GM19395 (cell line): Measurements from ENCODE around the gene NANOS2.

Source experiments
- ATAC-seq: cut with Tn5 transposase; IDR thresholded peaks from one replicate; pipeline ENCODE4 v1.9.1; 2021; ENCODE audit warnings: mild to moderate bottlenecking, moderate library complexity; ENCODE audit not compliant: unreplicated experiment

NANOS2 gene

DNA sequence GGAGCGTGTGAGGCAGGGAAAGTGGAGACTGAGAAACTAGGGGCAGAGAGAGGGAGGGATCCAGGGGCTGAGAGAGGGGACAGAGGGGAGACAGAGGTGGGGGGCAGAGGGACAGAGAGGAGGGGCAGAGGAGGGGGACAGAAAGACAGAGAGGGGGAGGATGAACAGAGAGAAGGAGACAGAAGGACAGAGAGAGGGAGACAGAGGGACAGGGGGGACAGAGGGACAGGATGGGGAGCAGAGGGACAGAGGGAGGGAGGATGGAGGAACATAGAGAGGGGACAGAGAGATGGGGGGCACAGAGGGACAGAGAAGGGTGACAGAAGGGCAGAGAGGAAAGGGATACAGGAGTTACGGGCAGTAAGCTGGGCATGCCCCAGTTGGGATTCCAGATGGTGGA, 14.7 kb upstream of the NANOS2 start:
- ATAC-seq = no peak

DNA sequence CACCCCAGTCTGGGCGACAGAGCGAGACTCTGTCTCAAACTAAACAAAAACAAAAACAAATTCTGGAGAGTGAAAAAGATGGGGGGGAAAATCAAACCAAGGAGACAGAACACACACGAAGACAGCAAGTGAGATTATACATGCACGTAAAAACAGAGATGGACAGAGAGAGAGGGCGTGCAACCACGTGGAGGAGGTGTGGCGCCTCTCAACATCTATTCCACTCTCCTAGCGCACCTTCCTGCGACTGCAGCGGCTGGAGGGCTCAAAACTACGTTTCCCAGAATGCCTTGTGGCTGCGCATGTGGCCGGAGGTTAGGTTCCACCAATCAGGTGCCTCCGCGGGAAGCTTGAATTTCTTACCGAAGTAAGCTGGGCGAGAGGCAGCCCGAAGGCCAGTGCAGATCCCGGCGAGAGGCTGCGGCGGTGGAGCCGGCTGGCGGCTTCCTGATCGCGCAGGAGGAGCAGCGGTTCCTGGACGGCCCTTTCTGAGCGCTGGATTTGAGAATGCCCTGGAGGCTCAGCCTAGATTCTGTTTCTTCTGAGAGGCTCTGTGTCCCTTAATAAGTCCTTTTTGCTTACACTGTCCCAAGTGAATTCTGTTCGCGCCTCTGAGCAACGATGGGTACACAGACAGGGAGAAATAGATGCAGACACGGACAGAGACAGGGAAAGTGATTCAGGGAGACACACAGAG, 13.1 kb upstream of the NANOS2 start:
- ATAC-seq = peak; percentile 71

DNA sequence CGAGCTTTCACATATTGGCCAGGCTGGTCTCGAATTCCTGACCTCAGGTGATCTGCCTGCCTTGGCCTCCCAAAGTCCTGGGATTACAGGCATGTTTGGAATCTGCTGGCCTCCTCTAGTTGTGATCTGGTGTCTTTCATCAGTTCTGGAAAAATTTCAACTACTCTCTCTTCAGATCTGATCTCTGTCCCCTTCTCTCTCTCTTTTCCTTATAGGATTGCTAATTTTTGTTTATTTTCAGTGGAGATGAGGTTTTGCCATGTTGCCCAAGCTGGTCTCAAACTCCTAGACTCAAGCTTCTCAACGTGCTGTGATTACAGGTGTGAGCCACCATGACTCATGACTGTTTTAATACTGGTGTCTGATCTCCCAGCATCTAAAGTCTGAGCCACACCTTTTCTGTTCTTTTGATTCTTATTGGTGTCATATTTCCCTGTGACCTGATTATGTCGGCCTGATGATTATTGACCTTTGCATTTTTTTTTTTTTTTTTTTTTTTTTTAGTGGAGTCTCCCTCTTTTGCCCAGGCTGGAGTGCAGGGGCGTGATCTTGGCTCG, 10.4 kb upstream of the NANOS2 start:
- no peak for ATAC-seq

DNA sequence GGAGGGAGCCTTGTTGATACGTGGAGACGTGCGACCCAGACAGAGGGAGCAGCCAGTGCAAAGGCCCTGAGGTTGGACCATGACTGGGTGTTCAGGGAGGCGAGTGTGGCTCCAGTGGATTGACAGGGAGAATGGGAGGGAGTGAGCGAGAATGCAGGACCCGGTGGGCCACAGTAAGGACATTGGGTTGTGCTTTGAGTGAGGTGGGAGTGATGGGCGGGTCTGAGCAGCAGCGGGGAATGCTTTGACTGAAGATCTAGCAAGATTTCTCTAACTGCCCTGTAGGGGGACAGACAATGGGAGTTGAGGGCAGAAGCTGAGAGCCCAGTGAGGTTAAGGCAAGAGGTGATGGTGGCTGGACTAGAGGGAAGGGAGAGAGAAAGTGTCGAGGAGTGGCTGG, 7.7 kb upstream of the NANOS2 start:
- ATAC-seq = no peak

DNA sequence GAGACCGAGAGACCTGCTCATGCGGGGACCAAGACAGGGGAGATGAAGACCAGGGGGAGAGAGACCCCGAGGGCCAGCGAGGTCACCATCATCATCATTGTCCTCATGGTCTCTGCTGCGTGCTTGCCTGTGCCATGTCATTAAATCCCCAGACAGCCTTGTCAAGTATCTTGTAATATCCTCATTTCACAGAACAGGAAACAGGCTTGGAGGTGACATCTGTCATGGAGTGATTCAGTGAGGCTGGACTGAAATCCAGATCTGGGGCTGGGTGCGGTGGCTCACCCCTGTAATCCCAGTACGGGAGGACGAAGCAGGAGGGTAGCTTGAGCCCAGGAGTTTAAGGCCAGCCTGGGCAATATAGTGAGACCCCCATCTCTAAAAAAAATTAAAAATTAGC, 5.9 kb upstream of the NANOS2 start:
- ATAC-seq = no peak

DNA sequence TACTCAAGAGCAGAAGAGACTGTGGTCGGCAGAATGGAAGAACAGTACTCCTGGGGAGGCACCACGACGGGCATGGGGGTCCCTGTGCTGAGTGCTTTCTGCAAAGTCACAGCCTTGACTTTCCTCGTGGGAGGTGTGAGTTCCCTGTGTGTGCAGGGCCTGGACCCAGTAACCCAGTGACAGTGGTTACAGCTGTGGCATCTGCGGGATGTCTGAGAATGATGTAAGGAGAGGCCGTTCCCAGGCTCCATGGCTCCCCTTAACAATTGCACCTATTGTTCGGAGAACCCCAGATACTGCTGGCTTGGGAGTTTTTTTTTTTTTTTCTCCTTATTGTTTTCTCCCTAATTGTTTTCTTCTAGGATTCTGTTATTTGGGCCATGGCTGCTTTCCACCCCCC, 5.1 kb upstream of the NANOS2 start:
- no peak for ATAC-seq

DNA sequence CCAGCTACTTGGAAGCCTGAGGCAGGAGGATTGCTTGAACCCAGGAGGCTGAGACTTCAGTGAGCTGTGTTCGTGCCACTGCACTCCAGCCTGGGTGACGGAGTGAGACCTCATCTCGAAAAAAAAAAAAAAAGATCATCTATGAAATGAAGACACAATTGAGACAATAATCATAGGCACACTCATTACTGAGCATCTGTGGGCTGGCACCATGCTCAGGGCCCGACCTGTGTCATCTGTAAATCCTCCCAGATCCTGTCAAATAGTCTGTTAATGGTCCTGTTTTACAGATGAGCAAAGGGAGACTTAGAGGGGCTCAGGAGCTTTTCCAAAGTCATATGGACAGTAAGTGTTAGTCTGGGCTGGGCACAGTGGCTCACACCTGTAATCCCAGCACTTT, 4.1 kb upstream of the NANOS2 start:
- no peak for ATAC-seq

DNA sequence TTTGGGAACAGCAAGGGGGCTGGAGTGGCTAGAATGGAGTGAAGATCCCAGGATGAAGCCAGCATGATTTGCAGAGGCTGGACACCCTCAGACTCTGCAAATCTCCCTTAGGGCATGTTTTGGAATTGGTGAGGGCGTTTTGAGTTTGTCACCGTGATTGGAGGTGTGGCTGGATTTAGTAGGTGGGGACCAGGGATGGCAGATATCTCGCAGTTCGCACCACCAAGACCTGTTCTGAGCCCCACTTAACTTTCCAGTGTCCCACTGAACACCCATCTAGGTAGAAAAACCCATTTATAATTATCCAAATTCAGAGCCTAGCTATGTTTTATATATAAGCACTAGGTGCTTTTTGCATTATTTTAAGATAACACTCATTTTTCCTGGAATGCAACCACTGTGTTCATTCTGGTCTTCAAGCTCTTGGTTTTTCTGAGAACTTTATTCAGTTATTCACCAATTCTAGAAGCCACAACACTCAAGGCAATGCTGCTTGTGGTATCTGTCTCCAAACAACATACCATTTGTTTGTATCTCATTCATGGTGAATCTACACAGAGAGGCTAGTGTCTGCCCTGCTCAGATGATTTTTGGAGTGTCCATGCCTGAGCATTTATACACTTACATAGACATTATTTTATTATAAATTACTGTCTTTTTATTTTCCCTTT, 3.0 kb upstream of the NANOS2 start:
- no peak for ATAC-seq

DNA sequence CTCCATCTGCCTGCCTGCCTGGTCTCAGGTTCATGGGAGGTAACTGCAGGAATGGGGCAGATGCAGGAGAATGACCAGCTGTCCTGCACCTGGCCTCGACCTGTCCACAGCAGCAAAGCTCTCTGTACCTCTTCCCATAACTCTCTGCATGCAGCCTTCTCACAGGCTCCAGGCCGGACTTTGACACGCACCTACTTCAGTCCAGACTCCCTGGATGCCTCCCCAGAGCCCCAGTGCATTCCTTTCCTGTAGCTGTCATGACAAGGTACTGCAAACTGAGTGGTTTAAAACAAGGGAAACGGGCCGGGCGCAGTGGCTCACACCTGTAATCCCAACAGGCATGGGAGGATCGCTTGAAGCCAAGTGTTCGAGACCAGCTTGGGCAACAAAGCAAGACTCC, 3.3 kb downstream of the NANOS2 start:
- no peak for ATAC-seq

DNA sequence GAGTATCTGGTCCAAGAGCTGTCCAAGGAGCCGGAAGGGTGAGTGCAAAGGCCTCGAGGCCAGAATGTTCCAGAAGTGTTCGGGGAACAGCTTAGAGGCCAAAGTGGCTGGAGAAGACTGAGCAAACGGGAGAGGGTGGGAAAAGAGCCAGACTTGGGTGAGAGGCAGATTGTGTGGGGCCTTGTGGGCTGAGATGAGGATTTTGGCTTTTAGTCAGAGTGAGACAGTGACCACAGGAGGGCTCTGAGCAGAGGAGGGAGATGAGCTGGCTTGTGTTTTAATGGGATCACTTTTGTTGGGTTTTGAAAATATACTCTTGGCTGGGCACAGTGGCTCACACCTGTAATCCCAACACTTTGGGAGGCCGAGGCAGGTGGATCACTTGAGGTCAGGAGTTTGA, 5.6 kb downstream of the NANOS2 start:
- no peak for ATAC-seq

DNA sequence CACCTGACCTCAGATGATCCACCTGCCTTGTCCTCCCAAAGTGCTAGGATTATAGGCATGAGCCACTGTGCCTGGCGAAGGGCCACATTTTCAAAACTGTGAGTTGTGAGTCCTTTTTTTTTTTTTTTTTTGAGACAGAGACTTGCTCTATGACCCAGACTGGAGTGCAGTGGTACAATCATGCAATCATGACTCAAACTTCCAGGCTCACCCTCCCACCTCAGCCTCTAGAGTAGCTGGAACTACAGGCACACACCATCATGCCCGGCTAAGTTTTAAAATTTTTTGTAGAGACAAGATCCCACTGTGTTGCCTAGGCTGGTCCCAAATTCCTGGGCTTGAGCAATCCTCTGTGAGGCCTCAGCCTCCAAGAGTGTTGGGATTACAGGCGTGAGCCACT, 8.4 kb downstream of the NANOS2 start:
- ATAC-seq = no peak

DNA sequence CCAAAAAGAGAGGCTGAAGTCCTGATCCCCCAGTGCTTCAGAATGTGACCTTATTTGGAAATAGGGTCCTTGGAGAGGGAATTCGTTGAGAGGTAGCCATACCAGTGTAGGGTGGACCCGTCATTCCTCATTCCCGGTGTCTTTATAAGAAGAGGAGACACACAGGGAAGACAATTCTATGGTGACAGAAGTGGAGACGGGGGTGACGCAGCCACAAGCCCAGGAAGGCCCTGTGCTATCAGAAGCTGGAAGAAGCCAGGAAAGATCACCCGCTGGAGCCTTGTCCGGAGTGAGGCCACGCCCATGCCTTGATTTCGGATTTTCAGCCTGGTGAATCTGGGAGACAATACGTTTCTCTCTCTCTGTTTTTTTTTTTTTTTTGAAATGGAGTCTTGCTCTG, 9.6 kb downstream of the NANOS2 start:
- ATAC-seq = no peak

DNA sequence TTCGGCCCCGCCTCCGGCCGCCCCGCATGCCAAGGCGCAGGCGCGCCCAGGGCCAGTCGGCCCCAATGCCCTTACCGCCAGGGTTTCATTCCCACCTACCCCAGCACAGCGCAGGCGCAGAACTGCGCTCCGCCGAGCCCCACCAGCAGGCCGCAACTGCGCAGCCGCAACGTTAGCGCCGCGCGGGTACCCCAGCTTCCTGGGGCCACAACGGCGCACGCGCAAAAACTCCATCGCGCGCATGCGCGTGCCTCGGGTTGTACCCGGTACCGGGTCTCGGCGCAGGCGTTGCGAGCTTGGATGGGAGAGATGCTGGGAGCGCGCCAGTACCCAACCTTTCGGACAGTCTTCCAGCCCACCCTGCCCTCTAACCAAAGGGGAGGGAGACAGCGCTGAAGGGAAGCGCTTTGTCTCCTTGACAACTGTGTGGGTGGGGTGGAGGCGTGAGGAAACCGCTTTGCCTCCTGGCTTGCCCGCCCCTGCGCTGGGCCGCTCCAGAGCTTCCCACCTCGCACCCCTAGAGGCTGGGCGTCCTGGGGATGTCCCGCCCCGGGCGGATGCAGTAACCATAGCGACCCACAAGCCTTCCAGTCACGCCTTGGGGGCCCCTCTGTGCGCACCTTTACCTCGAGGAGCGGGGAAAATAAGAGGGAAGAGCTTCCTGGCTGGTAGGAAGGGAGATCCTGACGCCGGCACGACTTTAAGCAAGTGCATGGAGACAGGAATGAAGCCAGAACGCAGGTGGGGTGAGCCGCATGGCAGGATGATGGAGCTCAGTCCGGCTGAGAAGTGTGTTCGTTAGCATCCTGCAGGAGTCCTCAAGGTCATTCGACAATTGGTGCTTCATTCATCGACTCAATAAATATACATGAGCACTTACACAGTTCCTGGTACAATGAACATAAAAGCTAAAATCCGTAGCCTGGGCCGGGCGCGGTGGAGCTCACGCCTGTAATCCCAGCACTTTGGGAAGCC, 11.6 kb downstream of the NANOS2 start:
- peak; percentile 84 for ATAC-seq

DNA sequence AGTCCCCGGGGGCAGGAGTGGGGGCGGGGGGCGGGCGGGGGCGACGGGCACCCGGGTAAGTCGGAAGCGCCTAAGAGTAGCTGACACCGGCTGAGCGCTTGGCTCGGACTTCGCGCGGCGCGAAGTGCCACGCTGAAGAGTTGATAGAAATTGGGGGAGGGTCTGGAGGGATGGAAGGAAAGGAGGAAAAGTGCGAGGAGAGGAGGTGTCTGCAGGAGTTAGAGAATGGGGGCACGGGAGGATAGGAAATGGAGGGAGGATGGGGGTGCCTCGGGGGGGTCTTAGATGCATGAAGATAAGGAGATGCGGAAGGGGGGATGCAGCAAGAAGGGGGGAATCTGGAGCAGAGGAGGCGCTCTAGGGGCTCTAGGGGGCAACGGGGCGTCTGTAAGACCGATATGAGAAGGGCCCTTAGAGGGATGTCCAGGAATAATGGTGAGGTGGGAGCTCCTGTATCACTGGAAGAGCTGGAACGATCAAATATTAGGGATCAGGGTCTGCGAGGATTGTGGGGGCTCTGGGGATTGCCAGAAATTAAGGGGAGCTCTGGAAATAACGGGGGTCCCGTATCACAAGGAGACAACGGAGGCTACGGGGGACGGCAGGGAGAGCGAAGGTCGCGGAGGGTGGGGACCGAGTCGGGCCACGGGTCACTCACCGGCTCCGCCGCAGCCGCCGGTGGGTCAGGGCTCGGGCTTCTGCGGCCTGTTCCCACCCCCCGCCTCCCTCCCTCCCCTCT, 12.5 kb downstream of the NANOS2 start, which contains the start of gene MYPOP:
TSS of gene MYPOP (minus strand) at position 702 of the 739 bp plus-strand sequence. CDS start 840 bp downstream, outside the sequence.
- ATAC-seq = no peak

DNA sequence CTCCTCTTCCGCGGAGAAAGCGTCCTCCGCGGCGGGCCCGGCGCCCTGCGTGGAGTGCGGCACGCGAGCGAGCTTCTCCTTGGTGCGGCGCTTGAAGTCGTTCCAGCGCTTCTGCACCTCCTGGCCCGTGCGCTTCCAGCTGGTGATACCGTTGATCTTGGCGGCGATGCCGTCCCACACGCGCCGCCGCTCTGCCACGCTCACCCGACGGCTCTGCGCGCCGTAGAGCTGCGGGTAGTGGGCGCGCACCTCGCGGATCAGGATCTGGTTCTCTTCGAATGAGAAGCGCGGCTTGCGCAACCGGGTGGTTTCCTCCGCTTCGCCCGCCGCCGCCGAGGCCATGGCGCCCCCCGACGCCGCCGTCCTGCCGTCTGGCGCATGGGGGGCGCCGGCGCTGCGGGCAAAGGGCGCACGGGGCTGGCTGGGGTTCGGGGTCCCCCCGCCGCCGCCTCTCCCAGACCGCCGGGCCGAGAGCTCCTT, 13.1 kb downstream of the NANOS2 start:
- no peak for ATAC-seq

DNA sequence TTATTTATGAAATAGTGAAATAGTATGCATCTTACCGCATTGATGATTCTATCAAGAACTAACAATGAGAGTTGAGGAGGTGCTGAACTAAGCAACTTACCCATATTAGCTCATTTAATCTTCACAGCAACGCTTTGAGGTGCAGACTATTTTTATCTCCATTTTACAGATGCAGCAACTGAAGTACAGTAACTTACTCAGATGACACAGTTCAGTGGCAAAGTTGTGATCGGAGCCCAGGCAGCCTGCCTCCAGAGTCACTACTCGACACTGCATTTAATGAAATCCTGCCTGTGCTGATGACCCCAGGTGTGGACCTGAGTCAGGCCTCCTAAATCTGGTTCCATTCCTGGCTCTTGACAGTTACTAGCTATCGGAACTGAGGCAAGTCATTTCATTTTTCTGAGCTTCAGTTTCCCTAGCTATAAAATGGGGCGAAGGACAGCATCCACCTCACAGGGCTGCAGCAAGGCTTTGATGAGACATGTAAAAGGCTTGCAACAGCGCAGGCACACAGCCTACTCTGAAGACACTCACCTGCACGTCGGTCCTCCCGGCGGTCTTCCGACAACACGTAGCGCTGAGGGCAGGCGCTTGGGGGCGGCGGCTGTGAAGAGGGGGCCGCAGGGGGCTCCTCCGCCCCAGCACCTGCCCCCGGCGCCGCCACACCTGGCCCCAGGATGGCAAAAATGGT, 13.7 kb downstream of the NANOS2 start:
- ATAC-seq = no peak

DNA sequence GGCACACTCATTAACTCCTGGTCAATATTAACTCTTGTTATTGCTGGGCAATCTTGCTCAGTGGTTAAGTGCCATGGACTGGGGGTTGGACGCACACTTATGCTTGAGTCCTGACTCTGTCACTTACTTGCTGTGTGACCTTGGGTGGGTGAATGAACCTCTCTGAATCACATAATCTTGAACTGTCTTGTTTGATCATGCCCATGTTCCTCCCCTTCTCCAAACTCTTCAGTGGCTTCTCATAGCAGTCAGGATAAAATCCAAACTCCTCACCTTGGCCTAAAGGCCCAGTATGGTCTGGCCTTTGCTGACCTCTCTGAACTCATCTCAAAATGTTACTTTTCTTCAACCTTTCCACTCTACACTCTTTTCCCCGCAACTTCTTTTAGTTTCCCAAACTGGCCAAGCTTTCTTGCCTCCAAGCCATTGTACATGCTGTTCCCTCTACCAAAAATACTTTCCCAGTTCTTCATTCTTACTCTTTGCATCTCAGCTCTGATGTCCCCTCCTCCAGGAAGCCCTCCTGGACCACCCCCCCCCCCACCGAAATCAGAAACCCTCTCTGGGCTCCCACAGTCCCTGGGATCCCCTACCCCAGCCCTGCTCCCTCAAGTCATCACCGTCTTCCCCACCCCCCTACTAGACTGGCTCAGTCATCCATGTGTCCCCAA, 14.5 kb downstream of the NANOS2 start:
- ATAC-seq = no peak

DNA sequence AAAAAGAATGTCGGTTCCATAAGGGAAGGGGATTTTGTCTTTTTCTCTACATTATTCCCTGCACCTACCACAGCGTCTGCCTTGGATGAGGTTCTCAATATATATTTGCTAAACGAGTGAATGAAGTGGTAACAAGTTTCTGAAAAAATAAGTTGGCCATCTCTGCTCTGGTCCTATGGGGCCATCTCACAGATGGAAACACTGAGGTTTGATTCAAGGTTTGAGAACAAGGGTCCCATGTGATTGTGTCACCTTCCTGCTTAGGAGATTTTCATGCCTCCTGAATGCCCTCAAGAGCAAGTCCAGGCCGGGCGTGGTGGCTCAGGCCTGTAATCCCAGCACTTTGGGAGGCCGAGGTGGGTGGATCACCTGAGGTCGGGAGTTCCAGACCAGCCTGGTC, 15.3 kb downstream of the NANOS2 start:
- ATAC-seq = no peak

DNA sequence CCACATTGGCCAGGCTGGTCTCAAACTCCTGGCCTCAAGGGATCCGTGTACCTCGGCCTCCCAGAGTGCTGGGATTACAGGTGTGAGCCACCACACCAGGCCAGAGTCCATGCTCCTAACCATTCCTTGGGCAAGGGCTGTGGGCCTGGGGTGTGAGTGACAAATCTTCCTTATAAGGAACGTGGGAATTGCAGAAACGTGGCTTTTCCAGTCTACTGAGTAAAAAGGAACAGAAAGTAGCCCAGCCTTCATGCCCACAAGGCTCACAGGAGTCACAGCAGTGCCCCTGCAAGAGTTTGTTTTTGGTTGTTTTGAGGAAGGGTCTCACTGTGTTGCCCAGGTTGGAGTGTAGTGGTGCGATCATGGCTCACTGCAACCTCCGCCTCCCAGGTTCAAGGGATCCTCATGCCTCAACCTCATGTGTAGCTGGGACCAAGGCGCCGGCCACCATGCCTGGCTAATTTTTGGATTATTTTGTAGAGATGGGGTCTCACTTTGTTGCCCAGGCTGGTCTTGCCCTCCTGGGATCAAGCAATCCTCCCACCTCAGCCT, 17.2 kb downstream of the NANOS2 start:
- no peak for ATAC-seq
